GM18507 (cell line): Measurements from ENCODE around the gene CBFA2T3.
"Not testable (repeated sequence)": the region's sequence is repeated elsewhere in the genome, so short reads cannot be mapped to it uniquely, and the experiment has no call there.

ENCODE experiments used
- DNase-seq: peaks from one replicate; pipeline ENCODE4 v3.0.0; 2011; ENCODE audit warnings: low read depth; ENCODE audit not compliant: insufficient read length; ENCODE audit errors: extremely low spot score
- FAIRE-seq: peaks from 2 replicates; lab custom pipeline; 2011; peaks lifted over from hg19 to GRCh38; lab: Jason Lieb, UNC

CBFA2T3 gene

DNA sequence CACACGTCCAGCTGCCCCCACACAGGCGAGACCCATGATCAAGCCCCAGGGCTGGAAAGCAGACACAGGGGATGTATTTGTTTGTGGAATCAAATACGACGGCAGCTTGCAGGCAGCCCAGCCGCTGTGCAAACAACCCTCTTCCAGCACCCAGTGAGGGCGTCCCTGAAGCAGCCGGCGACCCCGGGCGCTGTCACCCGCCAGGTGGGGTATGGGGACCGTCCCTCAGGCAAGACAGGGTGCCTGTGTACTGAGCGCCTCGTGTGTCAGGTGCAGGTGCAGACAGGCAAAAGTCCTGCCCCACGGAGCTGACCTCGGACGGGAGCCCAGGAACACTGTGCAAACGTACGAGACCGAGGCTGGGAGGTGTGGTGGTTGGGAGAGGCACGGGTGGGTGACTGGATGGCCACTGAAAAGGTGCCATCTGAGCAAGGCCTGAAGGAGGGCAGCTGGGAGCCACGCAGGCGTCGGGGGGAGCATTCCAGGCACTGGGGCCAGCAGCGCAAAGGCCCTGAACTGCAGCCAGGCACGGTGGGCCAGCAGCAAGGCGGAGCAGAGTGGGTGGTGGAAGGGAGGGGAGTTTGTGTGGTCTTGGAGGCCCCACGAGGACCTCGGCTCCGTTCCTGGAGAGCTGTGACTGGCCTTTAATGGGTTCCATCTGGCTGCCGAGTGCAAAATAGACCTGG is 48.5 kb downstream of the CBFA2T3 start:
- no peak for FAIRE-seq
- DNase-seq = no peak

DNA sequence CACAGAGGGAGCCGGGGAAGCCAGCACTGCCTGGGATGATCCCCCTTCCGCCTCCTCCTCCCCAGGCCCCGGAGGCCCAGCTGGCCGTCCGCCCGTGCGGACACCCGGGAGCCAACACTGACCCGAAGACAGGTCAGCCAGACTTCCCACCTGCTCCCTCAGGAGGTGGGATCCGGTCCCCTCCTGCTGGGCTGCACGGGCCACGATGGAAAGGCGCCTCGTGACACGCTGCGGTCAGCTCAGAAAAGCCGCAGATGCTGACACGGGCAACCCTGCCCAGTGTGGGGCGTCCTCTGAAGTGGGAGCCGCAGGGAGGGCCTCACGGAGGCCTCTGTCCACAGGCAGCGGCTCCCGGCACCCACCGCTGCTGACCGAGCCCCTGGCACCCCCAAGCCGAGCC is 49.3 kb downstream of the CBFA2T3 start:
- FAIRE-seq = no peak
- no peak for DNase-seq

DNA sequence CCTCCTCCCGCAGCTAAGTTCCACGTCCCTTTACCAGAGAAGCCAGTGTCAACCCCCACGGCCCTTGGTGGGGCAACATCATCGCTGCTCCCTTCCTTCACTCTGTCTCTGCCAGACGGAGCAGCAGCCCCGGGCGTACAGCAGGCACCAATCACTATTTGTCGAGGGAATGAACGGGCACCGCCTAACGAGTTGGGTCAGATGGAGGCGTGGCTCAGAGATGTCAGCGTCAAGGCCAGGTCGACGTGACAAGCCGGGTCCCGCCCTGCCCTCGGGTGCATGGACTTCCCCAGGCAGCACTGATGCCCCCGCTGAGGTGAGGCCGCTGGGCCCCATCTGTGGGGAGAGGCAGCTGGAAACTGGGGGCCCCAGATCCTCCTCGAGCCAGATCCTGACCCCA is 50.0 kb downstream of the CBFA2T3 start:
- FAIRE-seq (no peak), DNase-seq (no peak)

DNA sequence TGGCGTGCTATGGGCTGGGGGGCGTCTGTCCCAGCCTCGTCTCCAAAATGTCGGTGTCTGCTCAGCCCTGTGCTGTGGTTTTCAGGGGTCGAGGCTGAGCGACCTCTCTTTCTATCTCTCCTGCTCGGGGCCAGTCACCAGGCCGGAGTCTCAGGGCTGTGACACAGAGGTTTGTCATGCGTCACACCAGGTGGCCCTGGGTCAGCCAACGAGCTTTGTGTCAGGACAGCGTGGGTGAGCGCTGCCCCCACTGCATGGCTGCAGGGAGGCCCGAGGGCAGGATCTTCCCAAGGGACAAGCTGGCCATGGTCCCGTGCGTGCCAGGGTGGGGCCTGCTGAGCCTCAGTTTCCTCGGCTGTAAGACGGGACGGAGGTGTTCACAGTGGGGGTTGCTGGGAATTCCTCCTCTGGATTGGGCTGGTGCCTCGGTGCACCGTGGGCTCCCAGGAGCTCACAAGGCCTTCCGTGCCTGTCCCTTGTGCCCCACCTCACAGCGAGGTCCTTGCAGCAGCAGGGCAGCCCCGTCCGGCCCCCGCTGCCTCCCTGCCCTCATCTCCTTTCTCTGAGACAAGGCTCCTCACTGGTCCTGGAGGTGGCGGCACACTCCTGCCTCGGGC is 50.5 kb downstream of the CBFA2T3 start:
- DNase-seq = no peak
- FAIRE-seq = no peak

DNA sequence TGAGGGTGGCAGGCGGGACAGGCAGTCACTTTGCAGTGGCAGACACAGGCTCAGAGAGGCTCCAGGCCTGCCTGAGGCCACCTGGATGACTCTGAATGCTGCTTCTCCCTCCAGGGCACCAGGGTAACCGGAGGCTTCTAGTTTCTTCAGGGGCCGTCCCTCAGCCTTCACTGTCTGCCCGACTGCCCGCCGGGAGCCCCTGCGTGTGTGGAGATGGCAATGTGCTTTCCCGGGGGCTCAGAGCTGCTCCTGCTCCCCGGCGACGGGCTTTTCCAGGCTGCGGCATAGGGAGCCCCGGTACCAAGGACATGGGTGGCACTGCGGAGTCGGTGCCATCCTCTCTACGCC is 51.5 kb downstream of the CBFA2T3 start:
- DNase-seq = no peak
- FAIRE-seq = no peak

DNA sequence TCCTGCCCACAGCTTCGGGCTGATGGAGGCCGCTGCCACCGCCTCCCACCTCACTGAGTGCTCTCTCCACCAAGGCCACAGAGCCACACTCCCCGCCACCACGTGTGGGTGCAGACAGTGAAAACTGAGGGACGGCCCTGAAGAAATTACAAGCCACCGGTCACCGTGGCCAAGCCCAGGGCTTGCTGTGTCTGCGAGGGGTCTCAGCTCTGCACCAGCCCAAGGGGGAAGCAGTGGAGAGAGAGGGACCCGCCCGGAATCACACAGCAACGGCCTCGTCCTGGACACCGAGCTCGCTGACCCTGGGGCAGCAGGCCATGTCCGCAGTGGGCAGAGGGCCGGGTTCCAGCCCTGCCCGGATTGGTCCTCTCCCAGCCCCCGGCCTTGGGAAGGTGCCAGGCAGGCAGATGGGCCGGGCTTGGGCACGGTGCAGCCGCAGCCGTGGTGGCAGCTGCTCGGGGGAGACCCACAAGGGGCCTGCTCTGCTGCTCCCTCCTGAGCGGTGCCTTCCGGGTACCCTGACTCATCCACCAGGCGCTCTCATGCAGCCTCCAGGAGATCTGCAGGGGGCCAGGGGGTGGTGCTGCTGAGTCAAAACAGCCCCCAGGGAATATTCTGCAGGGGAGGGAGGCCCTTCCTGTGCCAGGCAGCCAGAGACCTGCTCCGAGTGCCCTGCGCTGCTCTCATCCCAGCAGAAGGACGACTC is 52.0 kb downstream of the CBFA2T3 start:
- FAIRE-seq (no peak), DNase-seq (no peak)

DNA sequence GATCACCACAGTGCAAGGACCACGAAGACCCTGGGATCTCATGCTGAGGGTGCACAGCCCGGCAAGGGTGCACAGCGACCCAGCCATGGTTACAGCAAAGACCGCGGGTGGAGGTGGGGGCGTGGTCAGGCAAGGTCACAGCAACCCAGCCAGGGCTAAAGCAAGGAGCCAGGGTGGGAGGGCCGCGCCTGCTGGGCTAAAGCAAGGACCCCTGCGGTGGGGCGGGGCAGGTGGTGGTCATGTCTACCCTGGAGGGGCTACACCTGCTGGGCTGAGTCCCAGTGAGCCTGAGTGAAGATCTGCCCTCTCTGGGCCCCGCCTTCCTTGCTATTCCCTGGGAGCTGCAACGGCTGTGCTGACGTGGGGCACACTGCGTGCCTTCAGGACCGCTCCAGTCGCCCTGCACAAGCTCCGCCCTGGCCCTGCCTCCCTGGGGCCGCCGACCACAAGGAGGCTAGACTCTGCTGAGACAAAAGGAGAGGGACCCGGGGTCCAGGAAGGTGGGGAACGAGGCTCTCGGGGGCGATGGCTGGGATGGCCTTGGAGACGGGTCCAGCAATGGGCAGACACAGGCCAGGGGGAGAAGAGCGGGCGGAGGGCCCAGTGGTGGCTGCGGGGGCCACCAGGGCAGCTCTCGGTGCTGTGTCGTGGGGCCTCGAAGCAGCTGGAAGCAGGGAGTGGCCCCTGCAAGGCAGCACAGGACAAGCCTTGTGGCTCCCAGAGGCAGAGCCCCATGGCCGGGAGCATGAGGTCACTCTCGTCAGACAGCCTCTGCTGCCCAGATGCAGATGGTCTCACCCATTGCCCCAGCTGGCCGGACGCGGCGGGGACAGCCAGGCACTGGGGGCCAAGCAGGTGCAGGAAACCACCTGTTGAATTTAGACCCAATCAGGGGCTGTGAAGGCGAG is 52.8 kb downstream of the CBFA2T3 start:
- FAIRE-seq = no peak
- no peak for DNase-seq

DNA sequence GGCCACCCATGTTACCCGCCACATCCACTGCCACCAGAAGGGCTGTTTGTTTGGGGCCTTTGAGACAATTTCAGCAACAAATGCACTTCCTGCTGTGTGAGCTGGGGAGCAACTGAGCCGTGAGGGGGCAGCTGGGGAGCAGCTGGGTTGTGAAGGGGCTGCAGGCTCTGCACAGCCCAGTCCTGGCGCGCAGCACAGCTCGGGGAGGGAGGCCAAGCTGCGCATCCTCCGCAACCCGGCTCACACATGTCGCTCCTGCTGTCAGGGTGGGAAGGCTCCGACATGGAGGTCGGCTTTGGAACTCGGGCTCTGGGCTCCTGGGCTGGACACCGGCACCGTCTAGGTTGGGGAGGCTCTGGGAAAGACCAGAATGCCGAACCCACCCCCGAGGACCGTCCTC is 53.6 kb downstream of the CBFA2T3 start:
- DNase-seq = no peak
- FAIRE-seq = no peak

DNA sequence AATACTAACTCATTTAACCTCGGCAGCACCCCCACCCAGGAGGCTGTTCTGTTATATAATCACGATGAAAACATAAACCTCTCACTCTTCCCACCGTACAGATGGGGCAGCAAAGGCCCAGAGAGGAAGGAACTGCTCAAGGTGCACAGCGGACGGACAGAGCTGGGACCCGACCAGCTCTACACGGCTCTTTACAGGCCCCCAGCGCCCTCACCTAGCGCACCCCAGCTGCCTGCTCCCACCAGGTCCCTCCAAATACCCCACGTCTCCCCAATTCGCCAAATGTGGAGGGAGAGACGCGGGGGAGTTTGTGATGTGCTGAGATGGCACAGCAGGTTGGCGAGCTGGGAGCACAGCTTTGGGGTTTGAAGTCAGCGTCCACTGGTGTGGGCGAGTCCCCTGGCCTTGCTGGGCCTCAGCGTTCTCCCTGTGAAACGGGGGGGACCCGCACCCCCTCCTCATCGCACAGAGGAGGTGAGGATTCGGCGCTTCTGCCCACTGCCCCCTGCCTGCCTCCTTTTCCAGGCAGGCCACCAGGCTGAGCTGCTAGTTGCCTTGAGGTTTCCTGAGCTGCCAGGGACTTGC is 54.1 kb downstream of the CBFA2T3 start:
- no peak for FAIRE-seq
- no peak for DNase-seq

DNA sequence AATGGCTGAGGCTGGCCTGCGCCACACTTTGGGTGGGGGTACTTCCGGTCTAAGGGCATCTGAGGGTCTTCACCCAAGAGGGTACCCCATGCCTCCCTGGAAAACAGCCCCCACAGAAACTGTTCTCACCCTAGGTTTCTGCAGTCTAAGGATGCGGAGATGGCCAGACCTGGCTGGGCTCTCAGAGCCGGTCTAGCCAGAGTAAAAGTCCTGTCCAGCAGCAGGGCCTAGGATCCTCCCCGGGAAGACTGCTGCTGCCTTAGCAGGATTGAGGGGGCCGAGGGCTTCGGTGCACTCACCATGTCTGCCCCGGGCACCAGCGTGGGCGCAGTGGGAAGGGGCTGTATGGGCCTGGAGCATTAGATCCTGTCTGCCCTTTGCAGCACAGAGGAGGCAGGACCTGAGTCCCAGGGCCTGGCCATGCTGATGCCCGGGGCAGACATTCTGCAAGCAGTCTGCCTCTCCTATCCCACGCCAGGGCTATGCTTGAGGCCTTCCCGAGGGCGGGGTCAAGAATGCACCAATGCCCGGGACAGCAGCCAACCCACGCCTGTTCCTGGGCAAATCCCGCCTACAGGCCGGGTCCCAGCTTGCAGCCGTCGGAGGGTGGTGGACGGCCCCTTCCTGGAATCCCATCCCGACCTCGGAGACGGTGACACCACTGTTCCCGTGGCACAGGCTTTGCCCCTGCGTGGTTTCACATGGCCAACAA is 54.7 kb downstream of the CBFA2T3 start:
- no peak for DNase-seq
- FAIRE-seq = no peak

DNA sequence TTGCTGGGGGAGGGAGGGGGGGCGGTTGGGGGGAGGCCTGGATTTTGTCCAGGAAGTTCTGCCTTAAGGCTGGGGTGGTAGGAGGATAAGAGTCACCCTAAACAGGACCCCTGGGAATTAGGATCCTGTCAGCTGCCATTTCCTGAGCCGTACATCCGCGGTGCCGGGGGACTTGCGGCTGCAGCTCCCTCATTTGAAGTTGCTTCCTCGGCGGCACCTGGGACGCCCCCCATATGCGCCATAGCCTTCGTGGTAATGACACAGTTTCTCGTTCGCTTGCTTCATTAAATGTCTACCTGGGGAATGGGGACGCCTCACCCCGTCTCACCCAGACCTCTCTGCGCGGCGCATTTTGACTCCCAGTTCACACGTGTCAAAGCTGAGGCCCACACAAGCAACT is 55.4 kb downstream of the CBFA2T3 start:
- DNase-seq = no peak
- no peak for FAIRE-seq

DNA sequence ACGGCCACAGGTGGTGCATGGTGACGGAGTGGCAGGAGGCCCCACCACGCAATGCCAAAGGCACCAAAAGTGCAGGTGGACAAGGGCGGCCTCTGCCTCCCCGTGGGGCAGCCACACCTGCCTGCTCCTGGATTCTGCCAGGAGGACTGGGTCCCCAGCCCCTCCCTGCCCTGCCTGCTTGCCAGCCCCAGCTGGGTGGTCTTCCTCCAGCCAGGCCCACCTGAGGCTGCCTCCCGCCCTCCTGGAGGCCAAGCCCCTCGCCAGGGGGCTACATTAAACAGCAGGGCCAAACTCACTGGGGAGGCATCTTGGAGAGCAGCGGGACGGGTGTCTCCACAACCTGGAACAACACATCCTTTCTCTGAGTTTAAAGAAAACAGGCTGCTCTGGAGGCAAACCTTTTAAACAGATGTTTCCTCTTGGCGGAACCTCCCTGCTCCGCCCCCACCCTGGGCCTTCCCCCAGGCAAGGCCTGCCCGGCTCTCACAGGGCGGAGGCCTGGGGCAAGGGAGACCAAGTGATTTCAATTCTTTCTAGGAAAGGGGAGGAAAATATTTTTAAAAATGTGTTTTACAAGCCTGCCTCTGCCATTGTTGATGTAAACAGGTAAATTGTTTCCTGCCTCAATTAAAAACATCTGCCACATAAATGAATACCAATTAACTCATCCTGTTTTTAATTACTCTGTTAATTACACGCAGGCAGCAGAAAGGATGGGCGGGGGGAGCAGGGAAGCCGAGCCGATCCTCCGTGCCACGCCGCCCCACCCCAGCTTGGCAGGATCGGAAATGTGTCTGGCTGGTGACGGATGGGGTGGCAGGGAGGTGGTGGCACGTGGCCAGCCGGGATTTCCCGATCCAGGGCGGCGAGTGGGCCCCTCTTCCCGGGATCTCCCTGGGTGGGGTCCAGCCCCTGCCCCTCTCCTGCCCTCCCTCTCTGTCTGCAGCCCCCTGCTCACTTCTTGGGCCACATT is 56.1 kb downstream of the CBFA2T3 start:
- DNase-seq (no peak), FAIRE-seq (no peak)

DNA sequence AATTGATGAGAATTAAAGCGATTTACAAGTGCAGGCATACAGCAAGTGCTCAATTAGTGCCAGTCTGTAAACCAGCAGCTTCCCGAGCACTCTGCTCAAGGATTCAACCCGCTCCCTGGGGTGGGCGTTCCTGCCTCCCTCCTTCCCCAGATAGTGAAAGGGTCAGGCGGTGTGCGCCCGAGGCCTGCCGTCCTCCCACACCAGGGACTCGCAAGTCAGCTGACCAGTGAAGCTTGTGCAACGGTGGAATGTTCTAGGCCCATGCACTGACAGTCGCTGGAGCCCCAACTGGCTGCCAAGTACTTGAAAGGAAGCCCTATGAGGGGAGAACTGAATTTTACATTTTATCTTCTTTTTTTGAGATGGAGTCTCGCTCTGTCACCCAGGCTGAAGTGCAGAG is 57.1 kb downstream of the CBFA2T3 start:
- no peak for DNase-seq
- FAIRE-seq = no peak

DNA sequence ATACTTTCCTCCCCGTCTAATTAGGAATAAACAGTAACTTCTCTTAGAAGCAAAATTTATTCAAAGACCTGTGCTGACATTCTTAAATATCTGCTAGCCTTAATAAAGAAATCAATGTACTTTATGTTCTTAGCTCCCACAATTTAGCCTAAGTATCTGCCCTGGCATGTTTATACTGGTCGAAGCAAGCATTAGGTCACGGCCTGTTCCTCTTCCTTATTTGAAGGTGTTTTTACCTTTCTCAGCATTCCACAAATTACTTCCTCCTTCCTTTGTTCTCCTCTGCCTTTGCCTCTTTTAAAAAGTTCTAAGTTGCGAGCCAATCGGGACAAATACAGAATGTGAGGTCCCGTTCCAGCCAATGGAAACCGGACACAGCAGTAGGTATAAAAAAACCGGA is 58.1 kb downstream of the CBFA2T3 start:
- not testable (repeated sequence) for FAIRE-seq, DNase-seq

DNA sequence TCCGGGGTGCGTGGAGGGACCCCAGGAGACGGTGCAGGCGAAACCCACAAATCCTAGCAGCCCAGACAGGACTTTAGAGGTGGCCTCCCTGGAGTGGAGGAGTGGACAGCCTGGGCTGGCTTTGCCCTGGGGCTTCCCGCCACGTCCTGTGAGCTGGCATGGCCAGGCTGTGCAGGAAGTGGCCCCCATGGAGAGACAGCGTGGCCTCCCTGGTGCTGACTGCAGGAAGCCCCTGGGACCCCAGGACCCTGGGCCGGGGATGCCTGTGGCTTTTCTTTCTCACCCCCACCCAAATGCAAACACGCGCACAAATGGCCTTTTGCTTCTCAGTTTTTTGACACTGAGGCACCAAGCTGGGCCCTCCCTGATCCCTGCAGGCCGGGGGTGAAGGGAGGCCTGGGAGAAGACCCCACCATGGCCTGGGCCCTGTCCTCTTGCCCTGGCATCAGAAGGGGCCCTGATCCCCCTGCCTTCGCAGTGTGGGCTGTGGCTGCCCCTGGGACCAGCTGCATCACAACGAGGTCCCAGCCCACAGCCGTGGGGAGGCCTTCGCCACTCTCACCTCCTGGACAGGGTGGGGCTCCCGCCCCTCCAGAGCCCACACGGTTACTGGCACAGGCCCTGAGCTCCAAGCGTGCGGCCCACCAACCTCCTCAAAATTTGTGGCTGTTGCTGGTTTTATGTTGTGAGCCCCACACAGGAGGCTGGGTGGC is 58.9 kb downstream of the CBFA2T3 start:
- FAIRE-seq (no peak), DNase-seq (no peak)

DNA sequence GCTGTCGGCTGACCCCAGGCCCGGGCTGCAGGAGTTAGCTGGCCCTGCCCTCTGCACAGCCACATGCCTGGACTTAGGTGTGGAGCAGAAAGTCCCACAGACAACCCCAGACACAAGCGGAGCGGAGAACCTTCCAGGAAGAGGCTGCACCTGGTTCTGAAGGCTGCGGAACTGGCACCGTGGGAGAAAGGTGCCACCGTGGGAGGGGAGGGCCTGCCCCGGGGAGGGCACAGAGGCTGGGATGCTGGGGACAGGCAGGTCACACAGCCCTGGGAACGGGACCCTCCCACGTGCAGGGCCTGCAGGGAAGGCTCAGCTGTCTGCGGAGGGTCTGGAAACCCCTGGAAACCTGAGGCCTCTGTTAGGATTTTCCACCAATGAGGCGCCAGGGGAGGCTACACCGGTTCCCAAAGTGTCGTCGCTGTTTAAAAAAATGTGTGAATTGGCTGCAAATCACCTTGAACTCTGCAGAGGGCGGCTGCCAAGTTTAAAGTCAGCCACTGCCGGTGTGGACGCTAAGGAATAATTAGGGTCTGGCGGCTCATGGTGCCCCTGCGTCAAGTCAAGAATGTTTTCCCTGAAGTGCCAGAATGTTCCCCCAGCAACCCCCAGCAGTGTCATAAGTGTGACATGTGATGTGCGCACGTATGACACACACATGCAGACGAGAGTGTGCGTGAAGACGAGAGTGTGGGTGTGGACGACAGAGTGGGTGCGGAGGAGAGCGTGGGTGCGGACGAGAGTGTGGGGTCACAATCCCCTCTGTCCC is 59.7 kb downstream of the CBFA2T3 start:
- no peak for DNase-seq
- FAIRE-seq = no peak
